GM12874 (cell line): ENCODE measurements around the gene PAK3.

Experiments used
- CTCF ChIP-seq: IDR thresholded peaks from 2 replicates; pipeline ENCODE4 v1.5.1; 2011; ENCODE audit warnings: low read depth, mild to moderate bottlenecking, control low read depth, low read length, moderate library complexity; ENCODE audit not compliant: insufficient read depth

The PAK3 gene

GRCh38 chrX:111116666-111117065 is 20.7 kb downstream of the PAK3 start:
- no peak for TF ChIP-seq CTCF

- TF ChIP-seq CTCF = no peak
These were observed 23.4 kb downstream of the PAK3 start for GRCh38 chrX:111119341-111119740.

GRCh38 chrX:111123125-111123524 is 27.1 kb downstream of the PAK3 start:
- TF ChIP-seq CTCF = no peak

GRCh38 chrX:111123606-111124179 is 27.7 kb downstream of the PAK3 start:
- no peak for TF ChIP-seq CTCF

- no peak for TF ChIP-seq CTCF
These were observed 28.4 kb downstream of the PAK3 start for GRCh38 chrX:111124418-111124817.

GRCh38 chrX:111127038-111127437 is 31.0 kb downstream of the PAK3 start:
- TF ChIP-seq CTCF = no peak

- no peak for TF ChIP-seq CTCF
These were observed 33.9 kb downstream of the PAK3 start for GRCh38 chrX:111129921-111130320.
